ENCODE results near the gene SLC39A1.
A peak's percentile ranks its signal among the peaks of the same experiment; 100 is the strongest.

SLC39A1 gene

DNA sequence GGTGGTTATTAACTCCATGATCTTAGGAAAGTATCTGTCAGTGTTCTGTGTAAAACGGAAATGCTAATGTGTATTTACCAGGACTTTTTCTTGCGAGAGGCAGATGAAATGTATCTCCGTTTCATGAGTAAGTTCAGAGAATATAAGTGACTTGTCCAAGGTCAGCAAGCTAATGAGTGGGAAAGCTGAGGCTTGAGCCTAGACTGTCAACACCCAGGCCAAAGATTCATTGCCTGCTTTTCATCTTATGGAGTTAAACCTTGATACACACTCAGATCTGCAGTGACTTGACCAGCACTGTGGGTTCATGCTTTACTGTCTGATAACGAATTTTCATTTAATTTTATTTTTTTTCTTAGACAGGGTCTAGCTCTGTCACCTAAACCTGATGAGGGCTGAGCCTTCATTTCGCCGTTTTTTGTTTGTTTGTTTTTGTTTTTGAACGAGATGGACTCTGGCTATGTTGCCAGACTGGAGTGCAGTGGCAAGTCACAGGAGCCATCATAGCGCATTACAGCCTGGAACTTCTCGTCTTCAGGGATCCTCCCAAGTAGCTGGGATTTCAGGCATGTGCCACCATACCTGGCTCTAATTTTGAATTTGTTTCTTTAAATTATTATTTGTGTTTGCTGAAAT is 15.1 kb upstream of the SLC39A1 start:
- peak overlapping the region; percentile 75 for H3K27ac ChIP-seq
- H3K36me3 ChIP-seq = peaks cover 28% of the 10 kb centered on the region
- H3K4me1 ChIP-seq (ENCODE audit: control insufficient read depth in 1 of 2, insufficient read depth in 1 of 2, low read depth in 1 of 2, low read length in 1 of 2) = peaks cover 20 to 21% of the 10 kb centered on the region in 2 experiments
- TF ChIP-seq, protein P1, sequence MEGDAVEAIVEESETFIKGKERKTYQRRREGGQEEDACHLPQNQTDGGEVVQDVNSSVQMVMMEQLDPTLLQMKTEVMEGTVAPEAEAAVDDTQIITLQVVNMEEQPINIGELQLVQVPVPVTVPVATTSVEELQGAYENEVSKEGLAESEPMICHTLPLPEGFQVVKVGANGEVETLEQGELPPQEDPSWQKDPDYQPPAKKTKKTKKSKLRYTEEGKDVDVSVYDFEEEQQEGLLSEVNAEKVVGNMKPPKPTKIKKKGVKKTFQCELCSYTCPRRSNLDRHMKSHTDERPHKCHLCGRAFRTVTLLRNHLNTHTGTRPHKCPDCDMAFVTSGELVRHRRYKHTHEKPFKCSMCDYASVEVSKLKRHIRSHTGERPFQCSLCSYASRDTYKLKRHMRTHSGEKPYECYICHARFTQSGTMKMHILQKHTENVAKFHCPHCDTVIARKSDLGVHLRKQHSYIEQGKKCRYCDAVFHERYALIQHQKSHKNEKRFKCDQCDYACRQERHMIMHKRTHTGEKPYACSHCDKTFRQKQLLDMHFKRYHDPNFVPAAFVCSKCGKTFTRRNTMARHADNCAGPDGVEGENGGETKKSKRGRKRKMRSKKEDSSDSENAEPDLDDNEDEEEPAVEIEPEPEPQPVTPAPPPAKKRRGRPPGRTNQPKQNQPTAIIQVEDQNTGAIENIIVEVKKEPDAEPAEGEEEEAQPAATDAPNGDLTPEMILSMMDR (IDR thresholded peaks at IDR 0.05) = no peak
- peak overlapping the region; percentile 85 to 90 for H3K4me3 ChIP-seq (ENCODE audit: low read depth in 1 of 2, low read length in 1 of 2)
- no peaks in the 10 kb centered on the region for H3K27me3 ChIP-seq
- H3K9me3 ChIP-seq = no peaks in the 10 kb centered on the region

DNA sequence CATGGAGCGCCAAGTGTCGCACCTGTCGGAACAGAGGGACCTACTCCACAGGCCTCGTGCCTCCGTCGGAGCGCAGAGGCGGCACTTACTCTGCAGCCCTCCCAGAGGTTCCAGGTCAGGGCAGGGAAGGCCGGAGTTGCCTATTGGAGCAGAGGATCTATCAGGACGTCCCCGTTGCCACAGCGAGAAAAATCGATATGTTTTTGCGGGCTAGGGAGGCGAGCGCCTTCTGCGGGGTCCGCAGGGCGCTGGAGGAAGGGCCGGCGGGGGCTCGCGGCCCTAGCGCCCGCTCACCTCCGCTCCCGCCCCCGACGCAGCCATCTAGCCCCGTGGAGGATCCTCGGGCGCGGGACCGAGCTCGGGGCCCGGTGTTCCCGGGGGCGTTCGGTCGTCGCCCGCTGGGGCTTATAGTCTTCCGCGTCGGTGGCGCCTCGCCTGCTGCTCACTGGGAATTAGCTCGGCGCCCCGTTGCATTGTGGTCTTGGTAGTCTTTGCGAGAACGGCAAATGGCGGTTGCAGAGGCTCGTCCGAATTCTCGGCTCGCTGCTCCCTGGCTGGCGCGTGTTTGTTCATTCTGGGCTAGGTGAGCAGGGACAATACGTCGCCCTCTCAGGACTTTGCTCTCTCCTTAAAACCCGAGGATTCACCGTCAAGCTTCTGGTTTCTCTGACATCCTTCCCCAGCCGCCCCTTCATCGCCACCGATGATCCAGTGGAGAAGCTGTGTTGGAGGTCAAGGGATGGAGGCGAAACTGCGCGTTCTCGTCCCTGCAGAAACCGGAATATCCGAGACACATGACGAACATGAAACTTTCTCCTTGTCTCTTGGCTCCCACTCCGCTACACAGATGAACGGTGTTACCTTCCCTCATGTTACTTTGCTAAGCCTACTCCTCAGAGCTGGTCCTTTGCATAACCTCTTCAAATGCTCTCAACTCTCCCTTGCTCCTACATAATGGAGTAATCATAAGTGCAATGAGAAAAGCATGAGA is 14.2 kb upstream of the SLC39A1 start, which contains the start of gene JTB:
TSS of gene JTB (minus strand) at position 425 of the 991 bp plus-strand sequence. CDS start at position 3, 422 bp downstream.
- peak within 1 kb of the TSS; percentile 85 to 90 for H3K4me3 ChIP-seq (ENCODE audit: low read depth in 1 of 2, low read length in 1 of 2)
- peaks cover 20 to 21% of the 10 kb centered on the region in 2 experiments for H3K4me1 ChIP-seq (ENCODE audit: control insufficient read depth in 1 of 2, insufficient read depth in 1 of 2, low read depth in 1 of 2, low read length in 1 of 2)
- H3K27me3 ChIP-seq = no peaks in the 10 kb centered on the region
- TF ChIP-seq, protein P1 (IDR thresholded peaks at IDR 0.05) = peak; percentile 46
- H3K36me3 ChIP-seq = peaks cover 36% of the 10 kb centered on the region
- H3K9me3 ChIP-seq = no peaks in the 10 kb centered on the region
- H3K27ac ChIP-seq = peak within 1 kb of the TSS; percentile 75

DNA sequence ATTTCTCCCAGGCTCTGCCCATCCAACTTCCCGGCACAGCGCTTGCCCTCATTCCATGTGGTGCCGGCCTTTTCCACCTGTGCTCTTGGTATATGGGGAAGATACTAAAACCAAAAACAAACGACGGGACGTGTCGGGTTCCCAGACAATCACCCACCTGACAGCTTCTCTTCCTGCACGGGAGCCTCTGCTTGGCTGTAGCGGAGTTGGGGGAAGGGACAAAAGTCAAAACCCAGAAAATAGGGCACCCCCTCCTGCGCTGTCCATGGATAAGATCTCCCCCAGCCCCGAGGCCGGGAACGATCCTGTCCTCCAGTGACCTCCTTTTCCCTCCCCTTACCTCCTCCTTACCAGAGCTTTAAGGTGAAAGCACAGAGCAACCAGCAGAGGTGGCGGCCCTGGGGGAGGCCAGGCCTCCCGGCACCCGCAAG is 13.5 kb upstream of the SLC39A1 start:
- peaks cover 36% of the 10 kb centered on the region for H3K36me3 ChIP-seq
- no peaks in the 10 kb centered on the region for H3K9me3 ChIP-seq
- no peaks in the 10 kb centered on the region for H3K27me3 ChIP-seq
- H3K4me3 ChIP-seq (ENCODE audit: low read depth in 1 of 2, low read length in 1 of 2) = peak overlapping the region; percentile 85 to 90
- TF ChIP-seq, protein P1 (IDR thresholded peaks at IDR 0.05) = no peak
- H3K4me1 ChIP-seq (ENCODE audit: control insufficient read depth in 1 of 2, insufficient read depth in 1 of 2, low read depth in 1 of 2, low read length in 1 of 2) = peaks cover 20 to 26% of the 10 kb centered on the region in 2 experiments
- H3K27ac ChIP-seq = peak overlapping the region; percentile 75

DNA sequence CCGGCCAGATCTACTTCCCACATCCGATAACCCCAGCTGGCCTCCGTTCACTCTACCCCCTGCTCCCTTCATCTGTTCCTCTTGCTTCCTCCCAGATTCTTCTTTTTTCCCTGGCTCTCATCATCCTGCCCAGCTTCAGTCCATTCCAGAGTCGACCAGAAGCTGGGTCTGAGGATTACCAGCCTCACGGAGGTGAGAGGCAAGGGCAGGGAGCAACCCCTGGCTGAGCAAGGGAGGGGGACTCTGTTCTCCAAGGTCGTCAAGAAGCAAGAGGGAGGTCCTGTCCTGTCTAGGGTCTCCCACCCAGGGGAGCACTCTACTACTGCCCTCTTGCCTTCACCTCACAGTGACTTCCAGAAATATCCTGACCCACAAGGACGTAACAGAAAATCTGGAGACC is 10.2 kb upstream of the SLC39A1 start:
- H3K9me3 ChIP-seq = no peaks in the 10 kb centered on the region
- peaks cover 22 to 27% of the 10 kb centered on the region in 2 experiments for H3K4me1 ChIP-seq (ENCODE audit: control insufficient read depth in 1 of 2, insufficient read depth in 1 of 2, low read depth in 1 of 2, low read length in 1 of 2)
- no peaks in the 10 kb centered on the region for H3K27me3 ChIP-seq
- TF ChIP-seq, protein P1 (IDR thresholded peaks at IDR 0.05) = no peak
- peak overlapping the region; percentile 5 for H3K27ac ChIP-seq
- peaks cover 36% of the 10 kb centered on the region for H3K36me3 ChIP-seq
- no peak overlapping the region for H3K4me3 ChIP-seq (ENCODE audit: low read depth in 1 of 2, low read length in 1 of 2)

DNA sequence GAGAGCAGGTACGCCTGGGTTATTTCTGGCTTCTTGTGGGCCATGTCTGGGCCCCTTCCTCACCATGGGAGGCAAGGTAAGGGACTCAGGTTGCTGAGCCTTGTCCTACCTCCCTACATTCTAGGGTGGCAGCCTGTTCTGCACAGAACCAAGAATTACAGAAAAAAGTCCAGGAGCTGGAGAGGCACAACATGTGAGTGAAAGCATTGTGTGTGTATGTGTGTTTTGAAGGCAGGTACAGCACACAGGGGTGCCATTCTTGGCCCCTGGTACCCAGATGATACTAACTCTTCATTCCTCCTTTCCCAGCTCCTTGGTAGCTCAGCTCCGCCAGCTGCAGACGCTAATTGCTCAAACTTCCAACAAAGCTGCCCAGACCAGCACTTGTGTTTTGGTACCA is 9.7 kb upstream of the SLC39A1 start:
- peaks cover 36% of the 10 kb centered on the region for H3K36me3 ChIP-seq
- H3K27ac ChIP-seq = peak overlapping the region; percentile 5
- H3K4me1 ChIP-seq (ENCODE audit: control insufficient read depth in 1 of 2, insufficient read depth in 1 of 2, low read depth in 1 of 2, low read length in 1 of 2) = peaks cover 24 to 28% of the 10 kb centered on the region in 2 experiments
- no peak overlapping the region for H3K4me3 ChIP-seq (ENCODE audit: low read depth in 1 of 2, low read length in 1 of 2)
- H3K27me3 ChIP-seq = no peaks in the 10 kb centered on the region
- TF ChIP-seq, protein P1 (IDR thresholded peaks at IDR 0.05) = no peak
- no peaks in the 10 kb centered on the region for H3K9me3 ChIP-seq

Measured in neutrophil (primary cell).